Trophoblast cell (in vitro differentiated cells and primary cell): Measurements from ENCODE around the gene ATP8A2.

Experiments
- DNase-seq, 2 donors: peaks; one replicate each; pipeline ENCODE4 v3.0.0-alpha.2; 2016
- H2AFZ ChIP-seq: 2 replicates; pipeline ENCODE4 v1.6.1; 2013; ENCODE audit warnings: low read length, moderate library complexity, mild to moderate bottlenecking; ENCODE audit not compliant: insufficient read depth, poor library complexity
- H2AK5ac ChIP-seq: 2 replicates; pipeline ENCODE4 v1.6.1; 2013; ENCODE audit warnings: mild to moderate bottlenecking, low read length
- H2BK120ac ChIP-seq: 2 replicates; pipeline ENCODE4 v1.6.1; 2013; ENCODE audit warnings: low read length, mild to moderate bottlenecking, moderate library complexity; ENCODE audit not compliant: insufficient read depth, poor library complexity
- H2BK12ac ChIP-seq: 2 replicates; pipeline ENCODE4 v1.6.1; 2013; ENCODE audit warnings: mild to moderate bottlenecking, low read length, moderate library complexity
- H2BK5ac ChIP-seq: 2 replicates; pipeline ENCODE4 v1.6.1; 2013; ENCODE audit warnings: low read length, low read depth, moderate library complexity, mild to moderate bottlenecking; ENCODE audit not compliant: poor library complexity
- H3K14ac ChIP-seq: 2 replicates; pipeline ENCODE4 v1.6.1; 2013; ENCODE audit warnings: mild to moderate bottlenecking, low read length
- H3K18ac ChIP-seq: 2 replicates; pipeline ENCODE4 v1.6.1; 2013; ENCODE audit warnings: mild to moderate bottlenecking, low read length
- H3K23ac ChIP-seq: 2 replicates; pipeline ENCODE4 v1.6.1; 2013; ENCODE audit warnings: low read length
- H3K27ac ChIP-seq: 2 replicates; pipeline ENCODE4 v1.5.1; 2013; ENCODE audit warnings: low read depth, mild to moderate bottlenecking, inconsistent platforms, low read length, moderate library complexity
- H3K27me3 ChIP-seq: 2 replicates; pipeline ENCODE4 v1.6.1; 2013; ENCODE audit warnings: inconsistent platforms, mild to moderate bottlenecking, low read length, moderate library complexity; ENCODE audit not compliant: insufficient read depth
- H3K36me3 ChIP-seq, 2 experiments: 1 replicate in 1 of 2; 2 replicates in 1 of 2; pipeline ENCODE4 v1.6.1; 2013; ENCODE audit warnings: low read length in 2 of 2, mild to moderate bottlenecking in 2 of 2, moderate library complexity in 1 of 2; ENCODE audit not compliant: insufficient read depth in 2 of 2, control insufficient read depth in 1 of 2
- H3K4ac ChIP-seq: 2 replicates; pipeline ENCODE4 v1.6.1; 2013; ENCODE audit warnings: low read depth, mild to moderate bottlenecking, low read length, moderate library complexity
- H3K4me1 ChIP-seq, 2 experiments: 1 replicate in 1 of 2; 2 replicates in 1 of 2; pipeline ENCODE4 v1.6.1; 2013; ENCODE audit warnings: low read length in 2 of 2, mild to moderate bottlenecking in 2 of 2, moderate library complexity in 1 of 2; ENCODE audit not compliant: insufficient read depth in 2 of 2, control insufficient read depth in 1 of 2
- H3K4me2 ChIP-seq: 2 replicates; pipeline ENCODE4 v1.6.1; 2013; ENCODE audit warnings: inconsistent platforms, mild to moderate bottlenecking, low read length, moderate library complexity
- H3K4me3 ChIP-seq: 2 replicates; pipeline ENCODE4 v1.5.1; 2013; ENCODE audit warnings: mild to moderate bottlenecking, low read depth, low read length, inconsistent platforms
- H3K79me1 ChIP-seq: one replicate; pipeline ENCODE4 v1.6.1; 2013; ENCODE audit warnings: low read length
- H3K79me2 ChIP-seq: 2 replicates; pipeline ENCODE4 v1.6.1; 2013; ENCODE audit warnings: low read length, mild to moderate bottlenecking; ENCODE audit not compliant: control insufficient read depth, insufficient read depth, poor library complexity
- H3K9ac ChIP-seq: 2 replicates; pipeline ENCODE4 v1.6.1; 2013; ENCODE audit warnings: mild to moderate bottlenecking, low read length
- H3K9me3 ChIP-seq: 2 replicates; pipeline ENCODE4 v1.6.1; 2013; ENCODE audit warnings: low read depth, mild to moderate bottlenecking, control low read depth, inconsistent platforms, low read length; ENCODE audit not compliant: insufficient read depth
- H4K12ac ChIP-seq: 2 replicates; pipeline ENCODE4 v1.6.1; 2013; ENCODE audit warnings: low read depth, mild to moderate bottlenecking, low read length, moderate library complexity
- H4K8ac ChIP-seq: 2 replicates; pipeline ENCODE4 v1.6.1; 2013; ENCODE audit warnings: low read depth, mild to moderate bottlenecking, low read length, moderate library complexity
- H4K91ac ChIP-seq: one replicate; pipeline ENCODE4 v1.6.1; 2013; ENCODE audit warnings: low read depth, mild to moderate bottlenecking, low read length, moderate library complexity
- WGBS: extraction: QIAGEN DNeasy Blood & Tissue Kit; methylation state at CpG from one replicate; pipeline ENCODE4 v1.1.7; 2013; ENCODE audit warnings: missing lambda C conversion rate; ENCODE audit not compliant: insufficient read length, insufficient coverage; ENCODE audit errors: extremely low coverage; 5-methylcytosine and 5-hydroxymethylcytosine counted together

ATP8A2 gene

DNA sequence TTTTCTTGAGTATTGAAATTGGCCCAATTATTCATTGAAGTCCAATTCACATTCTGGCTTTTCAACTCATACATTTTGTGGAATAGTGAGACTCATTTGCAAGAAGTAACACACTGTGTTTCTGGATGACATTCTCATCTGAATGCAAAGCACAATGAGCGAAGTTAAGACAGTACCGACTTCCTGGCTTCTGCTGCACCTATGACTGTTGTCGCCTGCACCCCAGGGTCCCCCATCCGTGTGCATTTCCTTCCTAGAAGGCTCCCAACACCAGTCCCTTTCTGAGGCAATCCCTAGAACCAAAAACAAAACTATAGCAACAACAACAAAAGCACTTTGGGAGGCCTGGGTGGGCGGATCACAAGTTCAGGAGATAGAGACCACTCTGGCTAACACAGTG, 496.7 kb downstream of the ATP8A2 start:
- H3K23ac ChIP-seq: no peak overlapping the region
- DNase-seq: no peak
- H3K79me2 ChIP-seq: no peaks in the 10 kb centered on the region
- no peak overlapping the region for H3K4me3 ChIP-seq
- H2AK5ac ChIP-seq: no peak overlapping the region
- H3K4me1 ChIP-seq: peaks cover 0 to 1% of the 10 kb centered on the region in 2 experiments
- H3K9me3 ChIP-seq: no peaks in the 10 kb centered on the region
- H3K14ac ChIP-seq: no peak overlapping the region
- no peak overlapping the region for H3K4me2 ChIP-seq
- no peak overlapping the region for H2BK5ac ChIP-seq
- H2AFZ ChIP-seq: no peak overlapping the region
- H3K36me3 ChIP-seq: no peaks in the 10 kb centered on the region
- no peak overlapping the region for H3K27ac ChIP-seq
- no peak overlapping the region for H4K8ac ChIP-seq
- H3K18ac ChIP-seq: no peak overlapping the region
- no peak overlapping the region for H3K9ac ChIP-seq
- H4K91ac ChIP-seq: no peak overlapping the region
- no peak overlapping the region for H2BK120ac ChIP-seq
- H3K27me3 ChIP-seq: no peaks in the 10 kb centered on the region
- H3K79me1 ChIP-seq: no peaks in the 10 kb centered on the region
- no peak overlapping the region for H2BK12ac ChIP-seq
- whole genome bisulfite sequencing: no CpG with 5 or more reads among the region's 5 CpGs
- no peak overlapping the region for H4K12ac ChIP-seq
- no peak overlapping the region for H3K4ac ChIP-seq

DNA sequence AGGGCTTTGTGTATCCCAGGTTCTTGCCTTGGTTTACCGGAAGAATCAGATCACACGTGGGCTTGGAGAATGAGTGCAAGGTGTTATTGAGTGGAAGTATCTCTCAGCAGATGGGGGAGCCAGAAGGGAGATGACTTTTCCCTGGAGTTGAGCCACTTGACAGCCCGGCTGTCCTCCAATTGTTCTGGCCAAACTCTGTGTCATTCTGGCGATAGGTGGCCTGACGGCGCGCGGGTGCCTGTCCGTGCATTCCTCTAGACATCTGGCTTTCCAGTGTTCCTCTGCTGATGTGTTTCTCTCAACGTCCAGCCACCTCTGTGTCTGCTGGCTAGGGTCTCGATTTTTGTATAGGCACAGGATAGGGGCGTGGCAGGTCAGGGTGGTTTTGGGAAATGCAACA, 498.2 kb downstream of the ATP8A2 start:
- Histone ChIP-seq H3K79me2 (no peaks in the 10 kb centered on the region), H4K8ac (no peak overlapping the region), H3K18ac (no peak overlapping the region), H3K23ac (no peak overlapping the region), H3K36me3 (no peaks in the 10 kb centered on the region), H4K12ac (no peak overlapping the region), H2AFZ (no peak overlapping the region), H2AK5ac (no peak overlapping the region), H2BK5ac (no peak overlapping the region), H3K14ac (no peak overlapping the region), H3K9me3 (no peaks in the 10 kb centered on the region), H3K27me3 (no peaks in the 10 kb centered on the region), H4K91ac (no peak overlapping the region), H3K9ac (no peak overlapping the region), H3K79me1 (no peaks in the 10 kb centered on the region), H2BK12ac (no peak overlapping the region), H3K4me3 (no peak overlapping the region), H3K4me1 (no peaks in the 10 kb centered on the region), H3K4ac (no peak overlapping the region), H3K4me2 (no peak overlapping the region), H3K27ac (no peak overlapping the region), H2BK120ac (no peak overlapping the region)
- DNase-seq: no peak
- no CpG with 5 or more reads among the region's 12 CpGs for WGBS

- no peak overlapping the region for H3K9ac ChIP-seq
- no peak overlapping the region for H4K91ac ChIP-seq
- no peak for DNase-seq
- no peaks in the 10 kb centered on the region for H3K4me1 ChIP-seq
- H3K27ac ChIP-seq: no peak overlapping the region
- no peak overlapping the region for H3K4me2 ChIP-seq
- no peaks in the 10 kb centered on the region for H3K79me1 ChIP-seq
- H3K36me3 ChIP-seq: no peaks in the 10 kb centered on the region
- no peak overlapping the region for H3K4me3 ChIP-seq
- no peaks in the 10 kb centered on the region for H3K9me3 ChIP-seq
- no peak overlapping the region for H3K18ac ChIP-seq
- H2BK5ac ChIP-seq: no peak overlapping the region
- no peak overlapping the region for H2AFZ ChIP-seq
- H2BK120ac ChIP-seq: no peak overlapping the region
- no CpG with 5 or more reads among the region's 11 CpGs for WGBS
- no peaks in the 10 kb centered on the region for H3K79me2 ChIP-seq
- H3K14ac ChIP-seq: no peak overlapping the region
- no peak overlapping the region for H2AK5ac ChIP-seq
- no peak overlapping the region for H4K8ac ChIP-seq
- no peak overlapping the region for H3K23ac ChIP-seq
- no peaks in the 10 kb centered on the region for H3K27me3 ChIP-seq
- no peak overlapping the region for H3K4ac ChIP-seq
- H2BK12ac ChIP-seq: no peak overlapping the region
- no peak overlapping the region for H4K12ac ChIP-seq
Observed at GRCh38 chr13:25871389-25872125, 499.8 kb downstream of the ATP8A2 start.

GRCh38 chr13:25872481-25873241, 500.9 kb downstream of the ATP8A2 start:
- H3K36me3 ChIP-seq: no peaks in the 10 kb centered on the region
- no peak overlapping the region for H4K8ac ChIP-seq
- DNase-seq: no peak
- no peaks in the 10 kb centered on the region for H3K9me3 ChIP-seq
- H3K27ac ChIP-seq: no peak overlapping the region
- no peak overlapping the region for H4K12ac ChIP-seq
- H2BK5ac ChIP-seq: no peak overlapping the region
- no peak overlapping the region for H2BK12ac ChIP-seq
- H3K79me1 ChIP-seq: no peaks in the 10 kb centered on the region
- H3K23ac ChIP-seq: no peak overlapping the region
- no peak overlapping the region for H3K4me2 ChIP-seq
- no peak overlapping the region for H3K4me3 ChIP-seq
- H2BK120ac ChIP-seq: no peak overlapping the region
- no peak overlapping the region for H4K91ac ChIP-seq
- H3K18ac ChIP-seq: no peak overlapping the region
- H3K4me1 ChIP-seq: no peaks in the 10 kb centered on the region
- H3K4ac ChIP-seq: no peak overlapping the region
- H3K27me3 ChIP-seq: no peaks in the 10 kb centered on the region
- H2AFZ ChIP-seq: no peak overlapping the region
- H2AK5ac ChIP-seq: no peak overlapping the region
- H3K14ac ChIP-seq: no peak overlapping the region
- no CpG with 5 or more reads among the region's 7 CpGs for WGBS
- no peaks in the 10 kb centered on the region for H3K79me2 ChIP-seq
- H3K9ac ChIP-seq: no peak overlapping the region
